Measurements from ENCODE around the gene PCDH15. TPM values are rescaled to one million over a fixed set of nuclear protein-coding genes. Genes with fewer than 3 reads are reported as not detected.

PCDH15 gene
- total and polyA plus RNA-seq, 2 of the 13 experiments (the other 11 are each of a cell fraction or from before 2014, with no cell fraction given): not detected

- no peak overlapping the region for H3K4me3 ChIP-seq (replicated peaks in 1 of 3; ENCODE audit: insufficient read depth in 1 of 3, low read depth in 2 of 3, low read length in 3 of 3)
- ChIA-PET POLR2A (no interaction called here), CTCF (ENCODE audit: low intra/inter-chr PET ratio, low total read pairs) (no interaction called here)
- intact Hi-C loops (cut with micrococcal nuclease; ENCODE audit: unreplicated experiment) (no loop called here), in situ Hi-C loops (cut with HindIII; ENCODE audit: extremely low pct_ligation_motif_present, low pct_unique_long_range_greater_than_20kb) (no loop called here)
- no TSS peak for BruUV-seq (replicated peaks)
- H3K9me3 ChIP-seq (ENCODE audit: low read length): no peaks in the 10 kb centered on the region
- no peaks in the 10 kb centered on the region for H3K4me1 ChIP-seq (ENCODE audit: insufficient read depth, low read length)
- no peak overlapping the region for H2AFZ ChIP-seq (ENCODE audit: low read length)
- no peak overlapping the region for H3K27ac ChIP-seq (ENCODE audit: extremely low read length, insufficient read depth, low read length)
- H3K36me3 ChIP-seq (replicated peaks in 1 of 2; ENCODE audit: control insufficient read depth in 1 of 2, insufficient read depth in 2 of 2, low read length in 2 of 2): no peaks in the 10 kb centered on the region
- H4K20me1 ChIP-seq (ENCODE audit: insufficient read depth, low read length): no peaks in the 10 kb centered on the region
- FAIRE-seq: no peak
- ATAC-seq: no peak
- DNase-seq (ENCODE audit: low spot score): no peak
- H3K4me2 ChIP-seq (ENCODE audit: low read depth, low read length): no peak overlapping the region
- no peak overlapping the region for H3K9ac ChIP-seq (ENCODE audit: insufficient read depth, low read depth, low read length)
- TF ChIP-seq MAFK (conservative IDR thresholded peaks at IDR 0.05 in 1 of 2, IDR thresholded peaks at IDR 0.05 in 1 of 2; ENCODE audit: low read length in 2 of 2): peak in 1 of 2 experiments; percentile 40; a peak in 2 of 4 replicates
- no peak for TF ChIP-seq ZNF34 (CRISPR knock-in tag; IDR thresholded peaks at IDR 0.05; ENCODE audit: borderline replicate concordance)
- TF ChIP-seq MAFF (IDR thresholded peaks at IDR 0.05; ENCODE audit: low read depth, low read length): peak; percentile 18; the same call in 1 of the 2 replicates
- H3K27me3 ChIP-seq (ENCODE audit: control insufficient read depth in 1 of 2, insufficient read depth in 2 of 2, low read length in 2 of 2): no peaks in the 10 kb centered on the region
- H3K79me2 ChIP-seq (ENCODE audit: insufficient read depth, low read length): no peaks in the 10 kb centered on the region
Measured at GRCh38 chr10:54194806-54195205, 606.2 kb downstream of the PCDH15 start.

DNA sequence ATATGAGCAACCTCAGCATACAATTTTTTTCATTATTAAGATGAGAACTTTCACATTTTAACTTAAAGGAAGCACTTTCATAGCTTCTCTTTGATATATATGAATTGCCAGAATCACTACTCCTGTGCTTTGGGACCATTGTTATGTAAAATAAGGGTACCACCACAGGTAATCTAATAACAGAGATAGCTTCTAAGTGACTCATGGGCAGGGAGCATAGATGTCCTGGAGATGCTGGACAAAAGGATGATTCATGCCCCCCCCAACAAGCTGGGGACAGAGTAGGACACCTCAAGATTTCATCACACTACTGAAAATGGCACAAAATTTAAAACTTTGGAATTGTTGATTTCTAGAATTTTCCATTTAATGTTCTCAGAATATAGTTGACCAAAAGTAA is 641.1 kb downstream of the PCDH15 start:
- no peaks in the 10 kb centered on the region for H4K20me1 ChIP-seq (ENCODE audit: insufficient read depth, low read length)
- H3K27ac ChIP-seq (ENCODE audit: extremely low read length, insufficient read depth, low read length): no peak overlapping the region
- no peaks in the 10 kb centered on the region for H3K9me3 ChIP-seq (ENCODE audit: low read length)
- H3K9ac ChIP-seq (ENCODE audit: insufficient read depth, low read depth, low read length): no peak overlapping the region
- no peak for ATAC-seq
- intact Hi-C loops (cut with micrococcal nuclease; ENCODE audit: unreplicated experiment) (no loop called here), in situ Hi-C loops (cut with HindIII; ENCODE audit: extremely low pct_ligation_motif_present, low pct_unique_long_range_greater_than_20kb) (no loop called here)
- no peak overlapping the region for H3K4me3 ChIP-seq (replicated peaks in 1 of 3; ENCODE audit: insufficient read depth in 1 of 3, low read depth in 2 of 3, low read length in 3 of 3)
- no peaks in the 10 kb centered on the region for H3K36me3 ChIP-seq (replicated peaks in 1 of 2; ENCODE audit: control insufficient read depth in 1 of 2, insufficient read depth in 2 of 2, low read length in 2 of 2)
- CTCF ChIA-PET (ENCODE audit: low intra/inter-chr PET ratio, low total read pairs): no interaction called here
- H2AFZ ChIP-seq (ENCODE audit: low read length): no peak overlapping the region
- no peaks in the 10 kb centered on the region for H3K4me1 ChIP-seq (ENCODE audit: insufficient read depth, low read length)
- POLR2A ChIA-PET: no interaction called here
- no peak for DNase-seq (ENCODE audit: low spot score)
- no TSS peak for BruUV-seq (replicated peaks)
- no peaks in the 10 kb centered on the region for H3K27me3 ChIP-seq (ENCODE audit: control insufficient read depth in 1 of 2, insufficient read depth in 2 of 2, low read length in 2 of 2)
- no peak overlapping the region for H3K4me2 ChIP-seq (ENCODE audit: low read depth, low read length)
- H3K79me2 ChIP-seq (ENCODE audit: insufficient read depth, low read length): no peaks in the 10 kb centered on the region
- FAIRE-seq: no peak
- TF ChIP-seq ZNF253 (CRISPR knock-in tag; IDR thresholded peaks at IDR 0.05; ENCODE audit: borderline replicate concordance) (no peak), HMGXB3 (CRISPR knock-in tag; IDR thresholded peaks at IDR 0.05; ENCODE audit: borderline replicate concordance) (no peak), PBX2 (CRISPR knock-in tag; IDR thresholded peaks at IDR 0.05) (no peak), RELA (CRISPR knock-in tag; IDR thresholded peaks at IDR 0.05) (no peak), SRSF9 (IDR thresholded peaks at IDR 0.05; ENCODE audit: borderline replicate concordance, insufficient read depth, low read depth, low read length, poor library complexity, severe bottlenecking) (no peak), ARNT (IDR thresholded peaks at IDR 0.05) (no peak), ZNF780A (CRISPR knock-in tag; IDR thresholded peaks at IDR 0.05) (no peak), ZNF572 (CRISPR knock-in tag; IDR thresholded peaks at IDR 0.05) (no peak), ONECUT2 (CRISPR knock-in tag; IDR thresholded peaks at IDR 0.05) (no peak), ZNF496 (CRISPR knock-in tag; IDR thresholded peaks at IDR 0.05; ENCODE audit: insufficient replicate concordance) (no peak)

Measured in HepG2 (cell line).